Neural progenitor cell (in vitro differentiated cells): Measurements from ENCODE around the gene PTPRN2. TPM values are rescaled to one million over a fixed set of nuclear protein-coding genes. Genes with fewer than 3 reads are reported as not detected.

Experiments used
- DNase-seq: peaks from one replicate; pipeline ENCODE4 v3.0.0-alpha.2; 2016; ENCODE audit warnings: low spot score
- H2AFZ ChIP-seq: fragments of 200-600 bp; sonication (generic); replicated peaks from 2 replicates; pipeline ENCODE4 v1.6.1; 2016; ENCODE audit warnings: antibody characterized with exemption
- H3F3A ChIP-seq: fragments of 200-600 bp; sonication (generic); 2 replicates; pipeline ENCODE4 v1.6.1; 2016; ENCODE audit warnings: antibody characterized with exemption, low read depth
- H3K27ac ChIP-seq: fragments of 200-600 bp; sonication (generic); 2 replicates; pipeline ENCODE4 v1.5.1; 2016; ENCODE audit warnings: mild to moderate bottlenecking
- H3K27me3 ChIP-seq: fragments of 200-600 bp; sonication (generic); 2 replicates; pipeline ENCODE4 v1.6.1; 2016; ENCODE audit warnings: mild to moderate bottlenecking, moderate library complexity
- H3K36me3 ChIP-seq: fragments of 200-600 bp; sonication (generic); 2 replicates; pipeline ENCODE4 v1.5.1; 2016
- H3K4me1 ChIP-seq: fragments of 200-600 bp; sonication (generic); 2 replicates; pipeline ENCODE4 v1.6.1; 2016; ENCODE audit warnings: mixed run types
- H3K4me2 ChIP-seq: fragments of 200-600 bp; sonication (generic); 2 replicates; pipeline ENCODE4 v1.6.1; 2016
- H3K4me3 ChIP-seq: fragments of 200-600 bp; sonication (generic); 2 replicates; pipeline ENCODE4 v1.5.1; 2016
- H3K79me2 ChIP-seq: fragments of 200-600 bp; sonication (generic); 2 replicates; pipeline ENCODE4 v1.6.1; 2016; ENCODE audit warnings: low read depth
- H3K9ac ChIP-seq: fragments of 200-600 bp; sonication (generic); 2 replicates; pipeline ENCODE4 v1.6.1; 2016
- H3K9me3 ChIP-seq: fragments of 200-600 bp; sonication (generic); 2 replicates; pipeline ENCODE4 v1.5.1; 2016; ENCODE audit warnings: low read depth
- H4K20me1 ChIP-seq: fragments of 200-600 bp; sonication (generic); 2 replicates; pipeline ENCODE4 v1.6.1; 2016; ENCODE audit warnings: low read depth
- H3K27ac Mint-ChIP-seq: 3 replicates; pipeline ENCODE4 v1.8.0; 2021; ENCODE audit warnings: mixed read lengths
- H3K27me3 Mint-ChIP-seq: 2 replicates; pipeline ENCODE4 v1.8.0; 2022; ENCODE audit warnings: low read depth, mild to moderate bottlenecking, inconsistent platforms, moderate library complexity, mixed read lengths; ENCODE audit not compliant: insufficient read depth
- H3K36me3 Mint-ChIP-seq: 3 replicates; pipeline ENCODE4 v1.8.0; 2021; ENCODE audit warnings: mixed read lengths
- H3K4me1 Mint-ChIP-seq: 3 replicates; pipeline ENCODE4 v1.8.0; 2021; ENCODE audit warnings: mixed read lengths
- H3K4me3 Mint-ChIP-seq: 3 replicates; pipeline ENCODE4 v1.8.0; 2021; ENCODE audit warnings: mild to moderate bottlenecking, moderate library complexity, mixed read lengths
- H3K9me3 Mint-ChIP-seq: 3 replicates; pipeline ENCODE4 v1.8.0; 2020; ENCODE audit warnings: mixed read lengths
- CTCF ChIP-seq: fragments of 200-600 bp; sonication (generic); IDR thresholded peaks from 2 replicates; pipeline ENCODE4 v1.5.1; 2017; ENCODE audit warnings: antibody characterized with exemption, mild to moderate bottlenecking
- EZH2 ChIP-seq: fragments of 200-600 bp; sonication (generic); IDR thresholded peaks from 2 replicates; pipeline ENCODE4 v1.6.1; 2017; ENCODE audit warnings: antibody characterized with exemption, mild to moderate bottlenecking, moderate library complexity
- EZH2phosphoT487 ChIP-seq: fragments of 200-600 bp; sonication (generic); IDR thresholded peaks from 2 replicates; pipeline ENCODE4 v1.6.1; 2017; ENCODE audit warnings: antibody characterized with exemption
- total RNA-seq: library from RNA; depleted of rRNA; stranded (reverse); fragments of >200 nt; gene quantifications from 2 replicates; pipeline ENCODE4 v1.2.3, GENCODE V29; 2015; ENCODE audit warnings: low replicate concordance

Gene PTPRN2
- total RNA-seq, 1 donor from 2014 or later: 3.0 TPM

GRCh38 chr7:157813741-157814661 lies 773.6 kb downstream of the PTPRN2 start:
- Mint-ChIP-seq H3K27ac (no peak overlapping the region), H3K4me3 (no peak overlapping the region), H3K36me3 (peaks cover 2% of the 10 kb centered on the region), H3K9me3 (peaks cover 19% of the 10 kb centered on the region), H3K27me3 (peaks cover 7% of the 10 kb centered on the region), H3K4me1 (peaks cover 31% of the 10 kb centered on the region)
- DNase-seq: no peak
- Histone ChIP-seq H3K4me3 (no peak overlapping the region), H3K9ac (no peak overlapping the region), H3F3A (no peaks in the 10 kb centered on the region), H3K27ac (no peak overlapping the region), H4K20me1 (no peaks in the 10 kb centered on the region), H3K4me1 (peaks cover 21% of the 10 kb centered on the region), H2AFZ (no peak overlapping the region), H3K9me3 (no peaks in the 10 kb centered on the region), H3K4me2 (no peak overlapping the region), H3K36me3 (no peaks in the 10 kb centered on the region), H3K27me3 (no peaks in the 10 kb centered on the region), H3K79me2 (no peaks in the 10 kb centered on the region)
- TF ChIP-seq EZH2: no peak
- TF ChIP-seq EZH2phosphoT487: no peak
- no peak for TF ChIP-seq CTCF

GRCh38 chr7:157813053-157813452 lies 774.6 kb downstream of the PTPRN2 start:
- Histone ChIP-seq H3K36me3 (no peaks in the 10 kb centered on the region), H3K27ac (no peak overlapping the region), H3K4me2 (no peak overlapping the region), H4K20me1 (no peaks in the 10 kb centered on the region), H3K79me2 (no peaks in the 10 kb centered on the region), H3F3A (no peaks in the 10 kb centered on the region), H3K4me1 (peaks cover 21% of the 10 kb centered on the region), H2AFZ (no peak overlapping the region), H3K9ac (no peak overlapping the region), H3K4me3 (no peak overlapping the region), H3K9me3 (peaks cover under 1% of the 10 kb centered on the region), H3K27me3 (no peaks in the 10 kb centered on the region)
- H3K27me3 Mint-ChIP-seq: peaks cover 8% of the 10 kb centered on the region
- peaks cover 29% of the 10 kb centered on the region for H3K4me1 Mint-ChIP-seq
- no peak for DNase-seq
- TF ChIP-seq EZH2 (no peak), EZH2phosphoT487 (no peak), CTCF (no peak)
- no peak overlapping the region for H3K4me3 Mint-ChIP-seq
- peaks cover 7% of the 10 kb centered on the region for H3K36me3 Mint-ChIP-seq
- H3K27ac Mint-ChIP-seq: peak overlapping the region; percentile 72
- H3K9me3 Mint-ChIP-seq: peaks cover 27% of the 10 kb centered on the region

- Histone ChIP-seq H3K9ac (no peak overlapping the region), H3K79me2 (no peaks in the 10 kb centered on the region), H3K27me3 (no peaks in the 10 kb centered on the region), H3F3A (peaks cover 4% of the 10 kb centered on the region), H2AFZ (no peak overlapping the region), H3K4me2 (no peak overlapping the region), H3K4me1 (peaks cover 19% of the 10 kb centered on the region), H3K27ac (no peak overlapping the region), H4K20me1 (no peaks in the 10 kb centered on the region), H3K4me3 (no peak overlapping the region), H3K36me3 (no peaks in the 10 kb centered on the region), H3K9me3 (peaks cover 5% of the 10 kb centered on the region)
- H3K36me3 Mint-ChIP-seq: peaks cover 7% of the 10 kb centered on the region
- peaks cover 25% of the 10 kb centered on the region for H3K4me1 Mint-ChIP-seq
- no peak for TF ChIP-seq EZH2
- TF ChIP-seq EZH2phosphoT487: no peak
- no peak for TF ChIP-seq CTCF
- H3K27ac Mint-ChIP-seq: no peak overlapping the region
- no peak overlapping the region for H3K4me3 Mint-ChIP-seq
- no peak for DNase-seq
- H3K9me3 Mint-ChIP-seq: peaks cover 35% of the 10 kb centered on the region
- H3K27me3 Mint-ChIP-seq: peaks cover 9% of the 10 kb centered on the region
Observed at GRCh38 chr7:157811946-157812345, 775.7 kb downstream of the PTPRN2 start.
